Osteoblast (primary cell): ENCODE results near the gene GNB5. TPM values are rescaled to one million over a fixed set of nuclear protein-coding genes. Genes with fewer than 3 reads are reported as not detected.
A peak's percentile ranks its signal among the peaks of the same experiment; 100 is the strongest.

ENCODE experiments used
- DNase-seq: peaks from one replicate; pipeline ENCODE4 v3.0.0; 2011; ENCODE audit warnings: low spot score, mixed read lengths; ENCODE audit not compliant: insufficient read length; ENCODE audit errors: missing footprints
- H2AFZ ChIP-seq: 2 replicates; pipeline ENCODE4 v1.6.0; 2011; ENCODE audit warnings: mild to moderate bottlenecking, low read length
- H3K27ac ChIP-seq: 2 replicates; pipeline ENCODE4 v1.5.1; 2011; ENCODE audit warnings: mild to moderate bottlenecking, low read depth, low read length, moderate library complexity
- H3K27me3 ChIP-seq: 2 replicates; pipeline ENCODE4 v1.6.0; 2012; ENCODE audit warnings: mild to moderate bottlenecking, control low read depth, inconsistent platforms, low read length, moderate library complexity; ENCODE audit not compliant: insufficient read depth
- H3K36me3 ChIP-seq: 2 replicates; pipeline ENCODE4 v1.5.1; 2011; ENCODE audit warnings: mild to moderate bottlenecking, low read length, control low read depth, moderate library complexity; ENCODE audit not compliant: insufficient read depth
- H3K4me1 ChIP-seq: 2 replicates; pipeline ENCODE4 v1.5.1; 2011; ENCODE audit warnings: mild to moderate bottlenecking, low read length, control low read depth, moderate library complexity; ENCODE audit not compliant: insufficient read depth
- H3K4me2 ChIP-seq: 2 replicates; pipeline ENCODE4 v1.6.0; 2011; ENCODE audit warnings: mild to moderate bottlenecking, low read length; ENCODE audit not compliant: insufficient read depth
- H3K4me3 ChIP-seq: fragments of 200-600 bp; sonication (generic); 3 replicates; pipeline ENCODE4 v1.5.1; 2012; ENCODE audit warnings: mild to moderate bottlenecking, low read length, inconsistent platforms; ENCODE audit not compliant: insufficient read depth
- H3K79me2 ChIP-seq: 2 replicates; pipeline ENCODE4 v1.6.0; 2012; ENCODE audit warnings: mild to moderate bottlenecking, low read length, control low read depth, inconsistent platforms; ENCODE audit not compliant: insufficient read depth
- H3K9me3 ChIP-seq: 2 replicates; pipeline ENCODE4 v1.5.1; 2011; ENCODE audit warnings: low read depth, low read length, control low read depth
- H4K20me1 ChIP-seq: 2 replicates; pipeline ENCODE4 v1.6.0; 2012; ENCODE audit warnings: mild to moderate bottlenecking, low read length, control low read depth; ENCODE audit not compliant: insufficient read depth
- total RNA-seq: library from RNA; depleted of rRNA; stranded (reverse); fragments of >200 nt; gene quantifications from 2 replicates; pipeline ENCODE4 v1.2.3, GENCODE V29; 2012
- TF ChIP-seq, protein P1 (sequence below): IDR thresholded peaks from 2 replicates; pipeline ENCODE4 v1.5.1; 2011; ENCODE audit warnings: mild to moderate bottlenecking, low read depth, low read length, moderate library complexity; ENCODE audit errors: extremely low read depth

The GNB5 gene
- total RNA-seq, 1 donor: 26.4 TPM

GRCh38 chr15:52184721-52185120 is 6.5 kb downstream of the GNB5 start:
- Histone ChIP-seq H3K4me3 (no peak overlapping the region), H3K79me2 (no peaks in the 10 kb centered on the region), H3K27me3 (no peaks in the 10 kb centered on the region), H4K20me1 (no peaks in the 10 kb centered on the region), H3K27ac (no peak overlapping the region), H3K4me2 (no peak overlapping the region), H3K36me3 (no peaks in the 10 kb centered on the region), H3K4me1 (peaks cover 6% of the 10 kb centered on the region), H2AFZ (no peak overlapping the region), H3K9me3 (no peaks in the 10 kb centered on the region)
- TF ChIP-seq, protein P1, sequence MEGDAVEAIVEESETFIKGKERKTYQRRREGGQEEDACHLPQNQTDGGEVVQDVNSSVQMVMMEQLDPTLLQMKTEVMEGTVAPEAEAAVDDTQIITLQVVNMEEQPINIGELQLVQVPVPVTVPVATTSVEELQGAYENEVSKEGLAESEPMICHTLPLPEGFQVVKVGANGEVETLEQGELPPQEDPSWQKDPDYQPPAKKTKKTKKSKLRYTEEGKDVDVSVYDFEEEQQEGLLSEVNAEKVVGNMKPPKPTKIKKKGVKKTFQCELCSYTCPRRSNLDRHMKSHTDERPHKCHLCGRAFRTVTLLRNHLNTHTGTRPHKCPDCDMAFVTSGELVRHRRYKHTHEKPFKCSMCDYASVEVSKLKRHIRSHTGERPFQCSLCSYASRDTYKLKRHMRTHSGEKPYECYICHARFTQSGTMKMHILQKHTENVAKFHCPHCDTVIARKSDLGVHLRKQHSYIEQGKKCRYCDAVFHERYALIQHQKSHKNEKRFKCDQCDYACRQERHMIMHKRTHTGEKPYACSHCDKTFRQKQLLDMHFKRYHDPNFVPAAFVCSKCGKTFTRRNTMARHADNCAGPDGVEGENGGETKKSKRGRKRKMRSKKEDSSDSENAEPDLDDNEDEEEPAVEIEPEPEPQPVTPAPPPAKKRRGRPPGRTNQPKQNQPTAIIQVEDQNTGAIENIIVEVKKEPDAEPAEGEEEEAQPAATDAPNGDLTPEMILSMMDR: no peak
- no peak for DNase-seq

- TF ChIP-seq, protein P1: peak; percentile 65
- H3K27ac ChIP-seq: no peak overlapping the region
- no peak overlapping the region for H3K4me3 ChIP-seq
- H3K4me1 ChIP-seq: peaks cover 8% of the 10 kb centered on the region
- H3K36me3 ChIP-seq: no peaks in the 10 kb centered on the region
- H3K9me3 ChIP-seq: no peaks in the 10 kb centered on the region
- no peaks in the 10 kb centered on the region for H4K20me1 ChIP-seq
- peak; percentile 91 for DNase-seq
- H3K79me2 ChIP-seq: no peaks in the 10 kb centered on the region
- H2AFZ ChIP-seq: no peak overlapping the region
- H3K27me3 ChIP-seq: no peaks in the 10 kb centered on the region
- no peak overlapping the region for H3K4me2 ChIP-seq
Measured at GRCh38 chr15:52183562-52184173, 7.5 kb downstream of the GNB5 start.

GRCh38 chr15:52181938-52182780 is 9.0 kb downstream of the GNB5 start:
- Histone ChIP-seq H3K27me3 (no peaks in the 10 kb centered on the region), H2AFZ (no peak overlapping the region), H3K79me2 (peaks cover 5% of the 10 kb centered on the region), H3K9me3 (no peaks in the 10 kb centered on the region), H3K4me3 (no peak overlapping the region), H3K4me1 (peaks cover 9% of the 10 kb centered on the region), H4K20me1 (no peaks in the 10 kb centered on the region), H3K4me2 (no peak overlapping the region), H3K36me3 (no peaks in the 10 kb centered on the region), H3K27ac (no peak overlapping the region)
- TF ChIP-seq, protein P1: no peak
- DNase-seq: peak; percentile 54

DNA sequence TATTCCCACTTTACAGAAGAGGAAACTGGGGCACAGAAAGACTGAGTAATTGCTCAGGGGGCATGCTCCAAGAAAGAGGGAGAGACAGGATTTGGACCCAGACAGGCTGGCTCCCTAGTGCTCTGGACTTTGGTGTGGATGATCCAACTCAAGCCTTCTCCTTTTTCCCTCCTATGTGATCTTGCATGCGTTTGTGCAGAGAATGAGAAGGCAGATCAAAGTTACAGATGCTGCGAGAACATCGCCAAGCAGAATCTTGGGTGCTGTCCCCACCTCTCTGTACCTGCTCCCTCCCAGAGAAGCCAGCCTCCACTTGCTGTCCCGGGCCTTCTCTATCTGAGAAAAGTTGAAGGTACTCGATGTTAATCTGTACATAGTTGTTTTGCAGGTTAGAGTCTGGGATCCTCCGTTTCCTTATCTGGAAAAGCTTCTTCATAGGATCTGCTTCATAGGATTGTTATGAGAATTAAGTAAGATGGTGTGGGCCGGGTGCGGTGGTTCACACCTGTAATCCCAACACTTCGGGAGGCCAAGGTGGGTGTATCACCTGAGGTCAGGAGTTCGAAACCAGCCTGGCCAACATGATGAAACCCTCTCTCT is 10.2 kb downstream of the GNB5 start:
- peaks cover 5% of the 10 kb centered on the region for H3K79me2 ChIP-seq
- peak overlapping the region; percentile 78 for H3K4me2 ChIP-seq
- H3K4me1 ChIP-seq: peaks cover 9% of the 10 kb centered on the region
- H3K36me3 ChIP-seq: no peaks in the 10 kb centered on the region
- no peak overlapping the region for H2AFZ ChIP-seq
- H4K20me1 ChIP-seq: no peaks in the 10 kb centered on the region
- peak; percentile 71 for DNase-seq
- no peaks in the 10 kb centered on the region for H3K9me3 ChIP-seq
- no peak overlapping the region for H3K27ac ChIP-seq
- H3K4me3 ChIP-seq: no peak overlapping the region
- TF ChIP-seq, protein P1: no peak
- no peaks in the 10 kb centered on the region for H3K27me3 ChIP-seq
